C1 segment of cervical spinal cord (tissue), 14 donors: Measurements from ENCODE around the gene SRCAP.

ENCODE experiments used
- DNase-seq, 14 donors: peaks; one replicate each; lab custom pipeline; 2025; lab: John Stamatoyannopoulos, UW

Gene SRCAP

DNA sequence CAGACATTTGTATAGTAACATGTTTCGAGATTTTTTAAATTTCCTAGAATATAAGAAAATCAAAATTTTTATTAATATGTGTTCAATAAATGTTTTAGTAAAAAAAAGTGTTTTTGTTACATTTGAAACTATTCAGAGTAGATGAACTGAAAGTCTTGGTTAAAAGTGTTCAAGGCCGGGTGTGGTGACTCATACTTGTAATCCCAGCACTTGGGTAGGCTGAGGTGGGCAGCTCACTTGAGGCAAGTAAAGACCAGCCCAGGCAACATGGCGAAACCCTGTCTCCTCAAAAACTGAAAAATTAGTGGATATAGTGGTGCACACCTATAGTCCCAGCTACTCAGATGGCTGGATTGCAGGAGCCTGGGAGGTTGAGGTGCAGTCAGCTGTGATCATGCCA, 32.4 kb downstream of the SRCAP start:
- no peak for DNase-seq

DNA sequence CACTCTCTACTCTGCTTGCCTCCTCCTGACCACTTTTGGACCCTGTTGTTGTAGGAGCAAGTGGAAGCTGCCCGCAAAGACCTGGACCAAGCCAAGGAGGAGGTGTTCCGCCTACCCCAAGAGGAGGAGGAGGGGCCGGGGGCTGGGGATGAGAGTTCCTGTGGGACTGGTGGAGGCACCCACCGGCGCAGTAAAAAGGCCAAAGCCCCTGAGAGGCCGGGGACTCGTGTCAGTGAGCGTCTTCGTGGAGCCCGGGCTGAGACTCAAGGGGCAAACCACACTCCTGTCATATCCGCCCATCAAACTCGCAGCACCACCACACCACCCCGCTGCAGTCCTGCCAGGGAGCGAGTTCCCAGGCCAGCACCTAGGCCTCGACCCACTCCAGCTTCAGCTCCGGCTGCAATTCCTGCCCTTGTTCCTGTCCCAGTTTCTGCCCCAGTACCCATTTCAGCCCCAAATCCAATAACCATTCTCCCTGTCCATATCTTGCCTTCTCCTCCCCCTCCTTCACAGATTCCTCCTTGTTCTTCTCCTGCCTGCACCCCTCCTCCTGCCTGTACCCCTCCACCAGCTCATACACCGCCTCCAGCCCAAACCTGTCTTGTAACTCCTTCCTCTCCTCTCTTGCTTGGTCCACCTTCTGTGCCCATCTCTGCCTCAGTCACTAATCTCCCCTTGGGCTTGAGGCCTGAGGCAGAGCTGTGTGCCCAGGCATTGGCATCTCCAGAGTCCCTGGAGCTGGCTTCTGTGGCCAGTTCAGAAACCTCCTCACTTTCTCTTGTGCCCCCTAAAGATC, 38.2 kb downstream of the SRCAP start:
- DNase-seq: no peak

DNA sequence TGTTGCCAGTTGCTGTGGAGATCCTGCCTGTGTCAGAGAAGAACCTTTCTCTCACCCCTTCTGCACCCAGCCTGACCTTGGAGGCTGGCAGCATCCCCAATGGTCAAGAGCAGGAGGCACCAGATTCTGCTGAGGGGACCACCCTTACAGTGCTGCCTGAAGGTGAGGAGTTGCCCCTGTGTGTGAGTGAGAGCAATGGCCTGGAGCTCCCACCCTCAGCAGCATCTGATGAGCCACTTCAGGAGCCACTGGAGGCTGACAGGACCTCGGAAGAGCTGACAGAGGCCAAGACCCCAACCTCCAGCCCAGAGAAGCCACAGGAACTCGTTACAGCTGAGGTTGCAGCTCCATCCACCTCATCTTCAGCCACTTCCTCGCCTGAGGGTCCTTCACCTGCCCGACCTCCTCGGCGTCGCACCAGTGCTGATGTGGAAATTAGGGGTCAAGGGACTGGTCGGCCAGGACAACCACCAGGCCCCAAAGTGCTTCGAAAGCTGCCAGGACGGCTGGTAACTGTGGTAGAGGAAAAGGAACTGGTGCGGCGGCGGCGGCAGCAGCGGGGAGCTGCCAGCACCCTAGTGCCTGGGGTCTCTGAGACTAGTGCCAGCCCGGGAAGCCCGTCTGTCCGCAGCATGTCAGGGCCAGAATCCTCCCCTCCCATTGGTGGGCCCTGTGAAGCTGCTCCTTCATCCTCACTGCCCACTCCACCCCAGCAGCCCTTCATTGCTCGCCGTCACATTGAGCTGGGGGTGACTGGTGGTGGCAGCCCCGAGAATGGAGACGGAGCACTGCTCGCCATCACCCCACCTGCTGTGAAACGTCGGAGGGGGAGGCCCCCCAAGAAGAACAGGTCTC, 39.0 kb downstream of the SRCAP start:
- no peak for DNase-seq

DNA sequence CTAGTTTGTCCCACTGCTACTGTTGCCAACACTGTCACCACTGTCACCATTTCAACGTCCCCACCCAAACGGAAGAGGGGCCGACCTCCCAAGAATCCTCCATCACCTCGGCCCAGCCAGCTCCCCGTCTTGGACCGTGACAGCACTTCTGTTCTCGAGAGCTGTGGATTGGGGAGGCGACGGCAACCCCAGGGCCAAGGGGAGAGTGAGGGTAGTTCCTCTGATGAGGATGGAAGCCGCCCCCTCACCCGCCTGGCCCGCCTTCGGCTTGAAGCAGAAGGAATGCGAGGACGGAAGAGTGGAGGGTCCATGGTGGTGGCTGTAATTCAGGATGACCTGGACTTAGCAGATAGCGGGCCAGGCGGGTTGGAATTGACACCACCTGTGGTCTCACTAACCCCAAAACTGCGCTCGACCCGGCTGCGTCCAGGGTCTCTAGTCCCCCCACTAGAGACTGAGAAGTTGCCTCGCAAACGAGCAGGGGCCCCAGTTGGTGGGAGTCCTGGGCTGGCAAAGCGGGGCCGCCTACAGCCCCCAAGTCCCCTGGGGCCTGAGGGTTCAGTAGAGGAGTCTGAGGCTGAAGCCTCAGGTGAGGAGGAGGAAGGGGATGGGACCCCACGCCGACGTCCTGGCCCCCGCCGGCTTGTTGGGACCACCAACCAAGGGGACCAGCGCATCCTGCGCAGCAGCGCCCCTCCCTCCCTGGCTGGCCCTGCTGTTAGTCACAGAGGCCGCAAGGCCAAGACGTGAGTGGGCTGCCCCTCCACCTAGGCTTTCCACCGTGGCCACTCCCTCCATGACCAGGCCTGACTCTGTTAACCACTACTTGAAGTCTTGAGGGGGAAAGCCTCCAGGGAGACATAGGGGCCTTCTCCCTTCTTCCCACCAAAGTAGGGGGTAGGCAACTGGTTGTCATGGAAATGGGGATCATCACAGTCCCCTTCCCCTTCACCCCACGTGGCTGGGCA, 40.3 kb downstream of the SRCAP start:
- no peak for DNase-seq

DNA sequence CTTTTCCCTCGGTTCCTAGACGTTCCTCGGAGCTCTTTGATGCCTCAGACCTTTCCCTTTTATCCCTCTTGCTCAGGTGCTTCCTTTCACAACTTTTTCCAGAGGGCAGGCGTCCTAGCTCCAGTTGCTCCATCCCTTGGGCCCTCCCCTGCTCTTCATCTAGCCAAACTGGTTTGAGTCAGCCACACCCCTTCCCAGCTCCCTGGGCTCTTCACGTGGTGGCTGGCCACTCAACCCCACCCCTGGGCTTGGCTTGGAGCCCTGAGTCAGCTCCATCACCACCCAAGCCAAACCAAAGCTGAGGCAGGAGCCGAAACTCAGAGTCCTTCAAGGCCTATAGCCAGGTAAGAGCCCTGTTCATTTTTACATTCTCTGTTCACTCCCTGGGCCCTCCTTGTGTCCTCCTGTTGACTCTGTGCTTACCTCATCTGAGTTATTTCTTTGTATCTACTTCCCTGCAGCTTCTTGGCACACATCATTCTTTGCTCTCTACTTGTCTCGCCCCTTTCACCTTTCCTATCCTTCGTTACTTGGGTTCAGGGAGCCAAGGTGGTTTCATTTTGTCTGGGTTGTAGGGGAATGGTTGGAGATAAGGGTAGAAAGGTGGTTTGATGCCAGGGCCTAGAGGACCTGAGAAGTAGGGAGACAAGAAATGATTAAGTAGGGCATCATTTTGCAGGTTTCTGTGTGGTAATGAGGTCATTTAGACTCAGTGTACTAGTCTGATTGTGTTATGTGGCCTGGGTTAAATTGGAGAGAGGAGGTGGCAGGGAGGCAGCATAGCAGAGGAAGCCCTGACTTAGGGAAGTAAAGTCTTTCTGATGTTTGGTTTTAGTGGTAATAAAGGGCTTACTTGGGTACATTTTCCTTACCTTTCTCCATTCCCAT, 41.6 kb downstream of the SRCAP start:
- DNase-seq: peak in 3 of 14 donors; percentile 9 to 63 (median 18)

DNA sequence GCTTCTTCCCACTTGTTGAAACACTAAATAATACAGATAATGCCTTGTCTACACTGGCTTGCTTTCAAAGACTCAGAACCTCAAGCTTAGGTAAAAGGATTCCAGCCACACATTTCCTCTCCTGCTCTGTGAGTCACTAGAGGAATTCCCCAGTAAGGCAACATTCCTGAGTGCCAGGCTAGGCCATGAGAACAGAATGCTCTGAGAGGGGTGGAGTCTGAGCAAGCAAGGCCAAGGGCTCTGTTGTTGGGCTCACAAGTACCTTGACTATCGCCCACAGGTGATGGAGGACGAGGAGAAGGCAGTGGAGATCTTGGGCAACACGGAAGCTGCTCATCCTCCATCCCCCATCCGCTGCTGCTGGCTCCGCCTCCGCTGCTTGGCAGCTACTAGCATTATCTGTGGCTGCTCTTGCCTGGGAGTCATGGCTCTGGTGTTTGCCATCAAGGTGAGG, 42.5 kb downstream of the SRCAP start:
- DNase-seq: no peak

DNA sequence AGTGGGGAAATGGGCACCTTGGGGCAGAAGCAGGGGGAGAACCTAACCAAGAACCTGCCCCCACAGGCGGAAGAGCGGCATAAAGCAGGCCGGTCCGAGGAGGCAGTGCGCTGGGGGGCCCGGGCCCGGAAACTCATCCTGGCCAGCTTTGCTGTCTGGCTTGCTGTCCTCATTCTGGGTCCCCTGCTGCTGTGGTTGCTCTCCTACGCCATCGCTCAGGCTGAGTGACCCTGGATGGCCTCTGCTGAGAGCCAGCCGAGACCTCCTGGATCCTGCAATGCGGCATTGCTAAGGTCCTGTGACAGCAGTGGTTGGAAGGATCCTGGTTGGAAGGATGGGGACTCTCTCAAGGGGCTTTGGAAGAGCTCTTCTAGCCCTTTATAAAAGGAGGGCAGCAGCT, 44.7 kb downstream of the SRCAP start:
- DNase-seq: no peak

DNA sequence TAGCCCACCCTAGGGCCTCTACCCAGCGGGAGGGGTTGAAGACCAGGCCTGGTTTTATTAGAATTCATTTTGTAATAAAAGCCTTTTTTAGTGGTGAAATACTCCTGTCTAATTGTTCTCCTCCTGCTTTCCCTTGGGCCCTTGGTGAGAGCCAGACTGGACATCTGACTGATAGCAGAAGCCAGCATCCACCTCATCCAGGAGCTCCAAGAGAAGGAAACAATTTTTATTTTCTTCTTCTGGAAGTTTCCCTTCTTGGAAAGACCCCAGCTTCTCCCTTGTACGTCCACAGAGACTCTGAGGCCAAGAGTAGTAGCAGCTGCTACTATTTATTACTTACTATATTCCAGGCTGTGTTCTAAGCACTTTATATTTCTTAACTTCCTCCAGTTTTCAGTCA, 45.2 kb downstream of the SRCAP start:
- DNase-seq: no peak

DNA sequence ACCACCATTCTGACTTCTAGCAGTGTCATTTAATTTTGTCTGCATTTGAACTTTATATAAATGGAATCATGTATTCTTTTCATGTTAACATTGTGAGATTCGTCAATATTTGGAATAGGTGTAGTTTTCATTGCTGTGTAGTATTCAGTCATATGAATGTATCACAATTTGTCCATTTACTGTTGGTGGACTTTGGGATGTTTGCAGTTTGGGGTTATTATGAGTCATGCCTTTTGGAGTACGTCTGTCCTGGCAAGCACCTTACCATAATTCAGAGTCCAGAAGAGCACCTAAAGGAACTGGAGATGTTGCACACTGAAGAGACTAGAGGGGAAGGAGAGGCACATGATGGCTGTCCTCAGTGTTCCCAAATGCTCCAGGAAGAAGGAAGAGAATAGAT, 46.1 kb downstream of the SRCAP start:
- DNase-seq: no peak

DNA sequence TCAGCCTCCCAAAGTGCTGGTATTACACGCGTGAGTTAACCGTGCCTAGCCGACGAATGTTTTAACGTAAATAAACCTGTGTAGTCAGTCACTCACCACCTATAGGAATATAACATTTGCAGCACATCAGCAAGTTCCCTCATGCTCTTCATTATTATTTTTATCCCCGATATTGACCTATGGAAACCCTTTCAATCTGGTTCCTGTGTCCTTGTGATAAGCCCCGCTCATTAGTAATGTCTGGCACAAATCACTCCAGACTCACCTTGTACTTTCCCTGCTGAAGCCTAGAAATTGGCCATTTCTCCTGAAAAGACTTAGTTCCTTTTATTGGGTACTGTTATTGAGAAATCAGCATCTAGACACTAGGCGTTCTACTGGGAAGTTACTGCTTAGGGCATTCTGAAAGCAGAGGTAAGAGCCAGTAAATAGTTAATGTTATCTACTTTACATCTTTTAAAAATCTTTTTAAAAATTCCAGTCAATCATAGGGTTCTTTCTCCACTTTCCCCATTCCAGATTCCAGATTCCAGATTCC, 47.7 kb downstream of the SRCAP start:
- DNase-seq: no peak

DNA sequence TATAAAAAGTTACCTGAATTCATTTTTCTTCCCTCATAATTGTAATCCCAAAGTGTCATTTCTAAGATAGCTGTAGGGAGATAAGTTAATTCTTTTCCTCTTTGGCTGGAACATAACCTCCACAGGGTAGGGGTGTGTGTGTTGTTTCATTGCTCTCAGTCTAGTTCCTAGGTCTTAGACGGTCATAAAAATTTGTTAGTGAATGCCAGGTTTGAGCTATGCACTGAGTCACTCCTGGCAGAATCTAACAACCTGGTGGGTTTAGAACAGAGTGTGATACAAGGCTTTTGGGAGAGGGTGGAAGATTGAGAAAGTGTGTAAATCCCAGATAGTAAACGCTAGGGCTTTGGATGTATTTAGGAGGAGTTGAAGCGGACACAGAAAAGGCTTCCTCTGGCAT, 48.4 kb downstream of the SRCAP start:
- no peak for DNase-seq

DNA sequence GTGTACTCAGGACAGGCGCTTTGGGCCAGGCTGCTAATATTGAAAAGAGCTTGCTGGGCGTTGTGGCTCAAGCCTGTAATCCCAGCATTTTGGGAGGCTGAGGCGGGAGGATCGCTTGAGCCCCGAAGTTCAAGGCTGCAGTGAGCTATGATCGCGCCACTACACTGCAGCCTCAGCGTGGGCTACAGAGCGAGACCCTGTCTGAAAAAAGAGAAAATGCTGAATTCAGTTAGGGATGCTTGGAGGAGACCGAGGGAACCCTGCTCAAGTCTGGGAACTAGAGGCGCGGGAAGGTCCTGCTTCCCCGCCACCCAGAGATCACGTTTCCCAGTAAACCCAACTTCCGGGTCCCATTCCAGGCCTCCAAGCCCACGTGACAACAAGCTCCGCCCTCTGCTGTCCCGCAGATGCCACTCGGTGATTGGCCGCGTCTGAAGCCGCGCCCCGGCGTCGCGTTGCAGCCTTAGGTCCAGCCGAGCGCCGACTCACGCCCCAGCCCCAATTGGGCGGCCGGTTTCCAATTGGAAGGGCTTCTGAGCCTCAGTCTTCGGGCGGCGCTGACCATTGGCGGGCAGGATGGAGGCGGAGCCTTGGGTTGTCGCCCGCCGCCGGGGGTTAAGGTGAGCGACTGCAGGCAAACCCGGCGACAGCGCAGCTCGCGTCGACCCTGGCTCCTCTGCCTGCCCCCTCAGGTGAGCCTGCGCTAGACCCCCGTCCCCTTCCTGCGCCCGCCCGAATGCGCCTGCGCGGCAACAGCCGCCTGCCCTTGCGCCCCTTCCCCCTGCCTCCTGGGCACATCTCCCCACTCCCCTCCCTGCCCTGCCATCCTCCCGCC, 49.0 kb downstream of the SRCAP start, which contains the start of gene PHKG2:
Gene PHKG2, plus strand, starts transcription at position 627 of the 835 bp plus-strand sequence. CDS start 396 bp downstream, outside the sequence.
- peak; percentile 81 to 98 (median 96) for DNase-seq

DNA sequence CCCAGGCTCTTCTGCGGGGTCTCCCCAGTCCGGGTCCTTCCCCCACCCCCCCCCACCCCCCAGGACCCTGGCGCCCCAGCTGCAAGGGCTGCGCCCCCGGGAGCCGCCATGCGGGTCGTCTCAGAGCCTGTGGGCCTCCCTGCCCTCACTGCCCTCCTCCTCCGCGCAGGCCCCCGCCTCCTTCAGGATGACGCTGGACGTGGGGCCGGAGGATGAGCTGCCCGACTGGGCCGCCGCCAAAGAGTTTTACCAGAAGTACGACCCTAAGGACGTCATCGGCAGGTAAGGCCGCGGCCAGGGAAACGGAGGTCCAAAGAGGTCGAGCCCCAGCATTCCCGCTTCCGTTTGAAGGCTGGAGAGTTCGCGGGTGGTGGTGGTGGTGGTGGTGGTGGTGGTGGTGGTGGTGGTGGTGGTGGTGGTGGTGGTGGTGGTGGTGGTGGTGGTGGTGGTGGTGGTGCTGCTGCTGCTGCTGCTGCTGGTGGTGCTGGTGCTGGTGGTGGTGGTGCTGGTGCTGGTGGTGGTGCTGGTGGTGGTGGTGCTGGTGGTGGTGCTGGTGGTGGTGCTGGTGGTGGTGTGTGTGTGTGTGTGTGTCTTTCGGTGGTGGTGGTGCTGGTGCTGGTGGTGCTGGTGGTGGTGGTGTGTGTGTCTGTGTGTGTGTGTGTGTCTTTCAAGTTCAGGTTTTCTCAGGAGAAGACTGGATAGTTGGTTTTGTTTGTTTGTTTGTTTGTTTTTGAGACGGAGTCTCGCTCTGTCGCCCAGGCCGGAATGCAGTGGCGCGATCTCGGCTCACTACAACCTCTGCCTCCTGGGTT, 49.9 kb downstream of the SRCAP start:
- DNase-seq: peak in 1 of 14 donors; percentile 55

DNA sequence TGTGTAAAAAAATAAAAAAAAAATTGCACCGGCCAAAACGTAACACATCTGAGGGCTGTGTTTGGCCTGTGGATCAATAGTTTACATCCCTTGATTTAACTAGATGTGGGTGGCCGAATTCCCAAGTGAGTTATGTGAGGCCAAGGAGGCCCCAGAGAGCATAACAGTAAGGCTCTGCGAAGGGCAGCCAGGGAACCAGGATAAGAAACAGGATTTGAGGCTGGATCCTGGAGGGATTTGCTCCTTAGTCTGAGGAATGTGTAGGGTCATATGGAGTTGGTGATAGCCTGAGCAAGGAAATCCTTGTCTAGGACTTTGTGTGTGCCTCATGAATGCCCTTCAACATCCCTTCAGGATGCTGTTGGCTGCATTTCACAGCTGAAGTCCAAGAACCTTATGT, 51.2 kb downstream of the SRCAP start:
- DNase-seq: no peak

DNA sequence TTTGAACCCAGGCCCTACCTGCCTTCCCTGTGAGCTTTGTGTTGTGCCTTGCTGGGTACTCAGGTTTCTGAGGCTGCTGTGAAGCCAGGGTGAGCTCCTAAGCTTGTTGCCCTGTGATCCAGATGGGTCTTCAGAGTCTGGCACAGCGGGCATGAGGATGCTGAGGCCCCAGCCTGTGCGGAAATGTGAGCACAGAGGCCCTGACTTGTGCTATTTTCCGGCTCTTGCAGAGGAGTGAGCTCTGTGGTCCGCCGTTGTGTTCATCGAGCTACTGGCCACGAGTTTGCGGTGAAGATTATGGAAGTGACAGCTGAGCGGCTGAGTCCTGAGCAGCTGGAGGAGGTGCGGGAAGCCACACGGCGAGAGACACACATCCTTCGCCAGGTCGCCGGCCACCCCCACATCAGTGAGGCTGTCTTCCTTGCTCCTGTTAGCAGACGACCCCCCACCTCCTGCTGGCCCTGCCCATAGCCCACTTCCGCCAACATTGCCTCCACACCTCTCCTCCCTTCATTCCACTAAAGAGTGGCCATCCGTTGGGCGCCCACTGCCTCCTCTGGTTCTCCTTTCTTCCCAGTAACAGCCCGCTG, 52.0 kb downstream of the SRCAP start:
- DNase-seq: no peak

DNA sequence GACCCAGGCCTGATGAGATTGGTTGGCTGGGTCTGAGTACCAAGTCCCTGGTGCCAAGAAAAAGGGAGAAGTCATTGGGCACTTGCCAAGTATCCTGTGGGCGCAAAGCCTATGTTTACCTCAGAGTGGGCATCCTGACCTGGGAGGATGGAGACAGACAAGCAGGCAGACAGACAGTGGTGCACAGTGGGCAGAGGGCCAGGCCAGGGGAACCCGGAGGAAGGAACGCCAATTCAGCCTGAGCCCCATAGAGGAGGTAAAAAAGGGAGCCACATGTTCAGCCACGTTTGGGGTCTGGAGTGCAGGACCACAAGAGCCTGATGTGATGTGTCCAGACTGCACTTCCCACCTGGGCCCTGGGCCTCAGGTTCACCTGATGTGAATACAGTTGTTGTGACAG, 54.6 kb downstream of the SRCAP start:
- DNase-seq: no peak

DNA sequence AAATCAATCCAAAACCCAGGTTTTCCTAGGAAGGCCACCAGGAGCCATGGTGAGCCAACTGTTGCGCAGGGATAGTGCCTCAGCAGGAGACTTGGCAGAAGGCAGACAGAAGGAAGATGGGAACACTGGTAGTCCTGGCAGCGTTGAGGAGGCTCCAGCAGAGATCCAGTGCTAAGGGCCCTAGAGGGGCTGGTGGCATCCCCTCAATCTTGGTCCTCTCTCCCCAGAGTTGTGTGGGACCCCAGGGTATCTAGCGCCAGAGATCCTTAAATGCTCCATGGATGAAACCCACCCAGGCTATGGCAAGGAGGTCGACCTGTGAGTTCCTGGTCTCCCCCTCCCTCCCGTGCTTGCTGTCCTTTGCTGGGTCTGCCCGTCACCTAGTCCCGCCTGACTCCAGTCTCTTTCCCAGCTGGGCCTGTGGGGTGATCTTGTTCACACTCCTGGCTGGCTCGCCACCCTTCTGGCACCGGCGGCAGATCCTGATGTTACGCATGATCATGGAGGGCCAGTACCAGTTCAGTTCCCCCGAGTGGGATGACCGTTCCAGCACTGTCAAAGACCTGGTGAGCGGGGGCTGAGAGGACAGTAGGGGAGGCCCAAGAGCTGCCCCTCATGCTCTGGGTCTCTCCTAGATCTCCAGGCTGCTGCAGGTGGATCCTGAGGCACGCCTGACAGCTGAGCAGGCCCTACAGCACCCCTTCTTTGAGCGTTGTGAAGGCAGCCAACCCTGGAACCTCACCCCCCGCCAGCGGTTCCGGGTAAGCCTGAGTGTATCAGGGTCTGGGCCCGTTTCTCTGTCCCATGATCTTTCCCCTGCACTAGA, 57.2 kb downstream of the SRCAP start:
- no peak for DNase-seq
